DOHH2 (cell line): ENCODE data around the gene DENND6B.

Source experiments
- H3F3A ChIP-seq: fragments of 200-600 bp; sonication (generic), shearing (Covaris generic); 2 replicates; pipeline ENCODE4 v1.6.0; 2016; ENCODE audit warnings: antibody characterized with exemption, mild to moderate bottlenecking; ENCODE audit not compliant: control insufficient read depth, insufficient read depth
- H3K27ac ChIP-seq: fragments of 200-600 bp; sonication (generic); 2 replicates; pipeline ENCODE4 v1.5.1; 2014; ENCODE audit warnings: low read depth, mild to moderate bottlenecking, low read length, moderate library complexity
- H3K27me3 ChIP-seq: fragments of 200-600 bp; sonication (generic); 2 replicates; pipeline ENCODE4 v1.6.1; 2014; ENCODE audit warnings: mild to moderate bottlenecking, low read length, mixed read lengths; ENCODE audit not compliant: control insufficient read depth
- H3K36me3 ChIP-seq: fragments of 200-600 bp; sonication (generic); 2 replicates; pipeline ENCODE4 v1.6.1; 2014; ENCODE audit warnings: mild to moderate bottlenecking, low read length, moderate library complexity, mixed read lengths; ENCODE audit not compliant: control insufficient read depth
- H3K4me1 ChIP-seq: fragments of 200-600 bp; sonication (generic); 2 replicates; pipeline ENCODE4 v1.6.1; 2014; ENCODE audit warnings: mild to moderate bottlenecking, low read length, mixed read lengths; ENCODE audit not compliant: control insufficient read depth
- H3K4me2 ChIP-seq: fragments of 200-600 bp; sonication (generic); 2 replicates; pipeline ENCODE4 v1.6.0; 2014; ENCODE audit warnings: mild to moderate bottlenecking, low read length, moderate library complexity
- H3K4me3 ChIP-seq: fragments of 200-600 bp; sonication (generic); 2 replicates; pipeline ENCODE4 v1.5.1; 2014; ENCODE audit warnings: mild to moderate bottlenecking, low read length, mixed read lengths
- H3K79me2 ChIP-seq: fragments of 200-600 bp; sonication (generic); 2 replicates; pipeline ENCODE4 v1.6.1; 2014; ENCODE audit warnings: mild to moderate bottlenecking, low read length, mixed read lengths; ENCODE audit not compliant: control insufficient read depth
- H3K9me2 ChIP-seq: fragments of 200-600 bp; sonication (generic); replicated peaks from 2 replicates; pipeline ENCODE4 v1.6.1; 2014; ENCODE audit warnings: mild to moderate bottlenecking, low read length, mixed read lengths; ENCODE audit not compliant: control insufficient read depth
- H3K9me3 ChIP-seq: fragments of 200-600 bp; sonication (generic); 2 replicates; pipeline ENCODE4 v1.6.1; 2014; ENCODE audit warnings: antibody characterized with exemption, low read length, mixed read lengths; ENCODE audit not compliant: control insufficient read depth, insufficient read depth
- H4K20me1 ChIP-seq: fragments of 200-600 bp; sonication (generic); 2 replicates; pipeline ENCODE4 v1.6.0; 2014; ENCODE audit warnings: low read depth, mild to moderate bottlenecking, antibody characterized with exemption, low read length, moderate library complexity; ENCODE audit not compliant: control insufficient read depth, insufficient read depth
- CTCF ChIP-seq: fragments of 200-600 bp; sonication (generic); IDR thresholded peaks from one replicate; pipeline ENCODE4 v1.5.1; 2014; ENCODE audit warnings: antibody characterized with exemption, mild to moderate bottlenecking, low read depth, low read length; ENCODE audit not compliant: poor library complexity, severe bottlenecking
- EZH2phosphoT487 ChIP-seq: fragments of 200-600 bp; sonication (generic); IDR thresholded peaks from 2 replicates; pipeline ENCODE4 v1.6.1; 2017; ENCODE audit warnings: borderline replicate concordance, mild to moderate bottlenecking, antibody characterized with exemption, low read length, moderate library complexity, mixed read lengths

The DENND6B gene

GRCh38 chr22:50259302-50259701 lies 67.5 kb downstream of the DENND6B start:
- Histone ChIP-seq H3K4me2 (no peak overlapping the region), H3K27ac (no peak overlapping the region), H3K27me3 (no peaks in the 10 kb centered on the region), H3K79me2 (peaks cover 31% of the 10 kb centered on the region), H3K9me2 (no peaks in the 10 kb centered on the region), H3K9me3 (no peaks in the 10 kb centered on the region), H4K20me1 (0 out of 2 replicates have a peak, but pooled peaks cover 3% of the 10 kb centered on the region), H3K36me3 (peaks cover 38% of the 10 kb centered on the region), H3K4me3 (no peak overlapping the region), H3F3A (no peaks in the 10 kb centered on the region), H3K4me1 (peaks cover 23% of the 10 kb centered on the region)
- TF ChIP-seq CTCF (no peak), EZH2phosphoT487 (no peak)
